Cardiac fibroblast (primary cell): Measurements from ENCODE around the gene PIAS3.

Source experiments
- DNase-seq, 2 donors: peaks; one replicate each; pipeline versions ENCODE4 v3.0.0 to v3.0.0-alpha.2; 2010; ENCODE audit warnings: low read depth in 2 of 2
- H3K4me3 ChIP-seq, 2 donors: replicated peaks in 1 of 2; 1 replicate in 1 of 2; 2 replicates in 1 of 2; pipeline ENCODE4 v1.5.1; 2011; ENCODE audit warnings: low read depth in 2 of 2, low read length in 2 of 2, mild to moderate bottlenecking in 2 of 2, moderate library complexity in 1 of 2
- TF ChIP-seq, protein P1 (sequence below): IDR thresholded peaks from one replicate; pipeline ENCODE4 v1.5.1; 2011; ENCODE audit warnings: low read depth, mild to moderate bottlenecking, low read length, inconsistent platforms

The PIAS3 gene

DNA sequence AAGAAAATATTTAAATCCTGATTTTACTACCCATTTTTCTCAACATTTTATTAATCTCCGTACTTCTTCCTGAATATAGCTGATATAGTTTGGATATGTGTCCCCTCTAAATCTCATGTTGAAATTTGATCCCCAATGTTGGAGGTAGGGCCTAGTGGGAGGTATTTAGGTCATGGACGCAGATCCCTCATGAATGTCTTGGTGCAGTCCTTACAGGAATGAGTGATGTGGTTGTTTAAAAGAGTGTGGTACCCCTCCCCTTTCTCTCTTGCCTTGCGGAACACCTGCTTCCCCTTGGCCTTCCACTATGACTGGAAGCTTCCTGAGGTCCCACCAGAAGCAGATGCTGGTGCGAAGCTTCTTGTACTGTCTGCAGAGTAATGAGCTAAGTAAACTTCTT, 52.5 kb downstream of the PIAS3 start:
- TF ChIP-seq, protein P1, sequence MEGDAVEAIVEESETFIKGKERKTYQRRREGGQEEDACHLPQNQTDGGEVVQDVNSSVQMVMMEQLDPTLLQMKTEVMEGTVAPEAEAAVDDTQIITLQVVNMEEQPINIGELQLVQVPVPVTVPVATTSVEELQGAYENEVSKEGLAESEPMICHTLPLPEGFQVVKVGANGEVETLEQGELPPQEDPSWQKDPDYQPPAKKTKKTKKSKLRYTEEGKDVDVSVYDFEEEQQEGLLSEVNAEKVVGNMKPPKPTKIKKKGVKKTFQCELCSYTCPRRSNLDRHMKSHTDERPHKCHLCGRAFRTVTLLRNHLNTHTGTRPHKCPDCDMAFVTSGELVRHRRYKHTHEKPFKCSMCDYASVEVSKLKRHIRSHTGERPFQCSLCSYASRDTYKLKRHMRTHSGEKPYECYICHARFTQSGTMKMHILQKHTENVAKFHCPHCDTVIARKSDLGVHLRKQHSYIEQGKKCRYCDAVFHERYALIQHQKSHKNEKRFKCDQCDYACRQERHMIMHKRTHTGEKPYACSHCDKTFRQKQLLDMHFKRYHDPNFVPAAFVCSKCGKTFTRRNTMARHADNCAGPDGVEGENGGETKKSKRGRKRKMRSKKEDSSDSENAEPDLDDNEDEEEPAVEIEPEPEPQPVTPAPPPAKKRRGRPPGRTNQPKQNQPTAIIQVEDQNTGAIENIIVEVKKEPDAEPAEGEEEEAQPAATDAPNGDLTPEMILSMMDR, result no peak
- no peak overlapping the region for H3K4me3 ChIP-seq
- no peak for DNase-seq

DNA sequence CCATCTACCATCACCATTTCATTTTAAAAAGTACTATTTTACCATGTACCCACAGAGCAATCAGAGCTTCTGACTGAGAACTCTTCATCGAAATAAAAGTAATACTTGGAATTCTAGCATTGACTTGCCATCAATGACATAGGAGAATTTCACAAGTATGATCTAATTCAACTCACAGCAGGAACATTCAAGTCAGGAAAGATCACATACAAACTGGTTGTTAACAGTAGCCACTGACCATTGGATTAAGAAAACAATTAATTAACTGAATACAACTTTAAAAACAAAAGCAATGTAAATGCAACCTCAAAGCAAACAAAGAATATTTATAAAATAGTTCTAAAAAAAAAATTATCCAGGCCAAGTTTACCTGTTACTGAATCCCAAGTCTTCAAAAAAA, 53.8 kb downstream of the PIAS3 start:
- peak; percentile 8 to 23 for DNase-seq
- TF ChIP-seq, protein P1, result no peak
- no peak overlapping the region for H3K4me3 ChIP-seq

DNA sequence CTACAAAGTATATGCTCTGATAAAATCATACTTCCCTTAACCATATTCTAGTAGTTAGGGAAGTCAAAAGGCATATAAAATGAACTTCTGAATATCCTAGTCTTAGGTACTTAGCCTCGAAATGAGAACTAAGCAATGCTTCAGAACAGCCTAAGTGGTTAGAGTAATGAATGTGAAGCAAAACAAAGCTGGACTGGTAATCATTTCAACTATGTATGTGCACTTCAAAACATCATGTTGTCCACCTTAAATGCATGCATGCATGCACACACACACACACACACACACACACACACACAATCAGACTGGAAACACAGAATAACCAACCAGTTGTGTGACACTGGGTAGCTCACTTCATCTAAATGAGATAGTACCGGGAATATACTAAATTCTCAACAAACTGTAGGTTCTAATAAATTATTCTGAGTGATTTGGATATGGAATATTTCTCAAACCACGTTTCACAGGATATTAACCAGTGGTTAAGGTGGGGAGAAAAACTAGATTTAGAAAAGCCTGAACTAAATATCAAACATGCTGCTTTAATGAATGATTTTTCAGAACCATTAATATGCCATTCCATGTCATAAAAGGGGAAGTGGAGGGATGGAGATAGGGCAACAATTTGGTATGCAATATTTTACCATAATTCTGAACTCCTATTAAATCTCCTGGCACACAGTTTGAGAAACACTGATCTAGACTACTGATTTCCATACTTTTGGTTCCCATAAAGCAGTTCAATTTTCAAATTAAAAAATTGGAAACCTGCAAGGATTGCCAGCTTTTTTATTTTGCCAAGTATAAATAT, 54.4 kb downstream of the PIAS3 start:
- no peak overlapping the region for H3K4me3 ChIP-seq
- peak in 1 of 2 donors; percentile 5 for DNase-seq
- TF ChIP-seq, protein P1, result no peak

DNA sequence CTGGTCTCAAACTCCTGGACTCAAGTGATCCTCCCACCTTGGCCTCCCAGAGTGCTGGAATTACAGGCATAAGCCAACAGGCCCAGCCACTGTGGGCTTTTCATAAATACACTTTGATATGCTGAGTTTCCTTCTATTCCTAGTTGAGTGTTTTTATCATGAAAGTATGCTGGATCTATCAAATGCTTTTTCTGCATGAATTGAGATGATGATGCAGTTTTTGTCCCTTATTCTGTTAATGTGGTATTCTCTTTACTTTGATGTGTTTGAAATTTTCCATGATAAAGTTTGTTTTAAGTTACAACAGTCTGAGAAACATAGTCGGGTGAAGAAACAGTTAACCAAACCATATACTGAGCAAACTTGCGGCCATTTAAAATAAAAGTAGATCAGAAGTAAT, 59.1 kb downstream of the PIAS3 start:
- no peak overlapping the region for H3K4me3 ChIP-seq
- TF ChIP-seq, protein P1, result no peak
- DNase-seq, result no peak
